Measurements from ENCODE around the gene USO1.
"Not testable (repeated sequence)": the region's sequence is repeated elsewhere in the genome, so short reads cannot be mapped to it uniquely, and the experiment has no call there.

USO1 gene

GRCh38 chr4:75834772-75835154, 110.4 kb downstream of the USO1 start:
- DNase-seq (ENCODE audit: low read depth in 2 of 2, low spot score in 1 of 2) = no peak

GRCh38 chr4:75841641-75842520, 117.5 kb downstream of the USO1 start:
- no peak for DNase-seq (ENCODE audit: low read depth in 2 of 2, low spot score in 1 of 2)

DNA sequence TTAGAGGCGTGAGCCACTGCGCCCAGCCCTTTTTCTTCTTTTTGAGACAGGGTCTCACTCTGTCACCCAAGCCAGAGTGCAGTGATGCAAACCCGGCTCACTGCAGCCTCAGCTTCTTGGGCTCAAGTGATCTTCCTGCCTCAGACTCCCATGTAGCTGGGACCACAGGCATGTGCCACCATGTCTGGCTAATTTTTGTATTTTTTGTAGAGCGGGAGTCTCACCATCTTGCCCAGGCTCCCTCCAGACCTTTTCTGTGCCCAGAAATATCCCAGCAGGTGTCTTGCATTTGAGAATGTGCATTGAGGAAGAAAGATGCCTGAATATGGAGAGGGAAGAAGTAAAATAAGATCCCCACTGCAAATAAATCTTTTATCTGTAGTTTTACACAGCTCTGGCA, 119.2 kb downstream of the USO1 start:
- no peak for DNase-seq (ENCODE audit: low read depth in 2 of 2, low spot score in 1 of 2)

DNA sequence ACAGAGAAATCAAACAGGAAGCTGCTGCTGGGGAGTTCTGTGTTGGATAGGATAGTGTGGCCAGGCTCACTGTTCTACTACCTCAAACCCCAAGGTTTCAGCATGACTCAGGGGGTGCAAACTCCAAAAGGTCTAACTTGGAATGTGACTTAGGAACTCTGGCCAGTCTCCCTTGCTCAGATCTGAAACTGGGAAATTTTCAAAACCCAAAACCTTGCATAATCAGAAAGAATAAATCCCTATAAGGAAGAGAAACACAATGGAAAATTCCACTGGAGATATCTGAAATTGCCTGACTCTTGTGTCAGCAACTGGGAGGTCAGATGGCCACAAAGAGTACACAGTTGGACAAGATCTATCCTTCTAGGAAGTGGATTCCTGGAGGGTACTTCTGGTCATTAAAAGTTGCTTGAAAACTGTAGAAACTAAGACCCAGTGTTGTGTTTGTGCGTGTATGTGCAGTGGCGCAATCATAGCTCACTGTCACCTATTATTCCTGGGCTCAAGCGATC, 119.8 kb downstream of the USO1 start:
- DNase-seq (ENCODE audit: low read depth in 2 of 2, low spot score in 1 of 2) = no peak

DNA sequence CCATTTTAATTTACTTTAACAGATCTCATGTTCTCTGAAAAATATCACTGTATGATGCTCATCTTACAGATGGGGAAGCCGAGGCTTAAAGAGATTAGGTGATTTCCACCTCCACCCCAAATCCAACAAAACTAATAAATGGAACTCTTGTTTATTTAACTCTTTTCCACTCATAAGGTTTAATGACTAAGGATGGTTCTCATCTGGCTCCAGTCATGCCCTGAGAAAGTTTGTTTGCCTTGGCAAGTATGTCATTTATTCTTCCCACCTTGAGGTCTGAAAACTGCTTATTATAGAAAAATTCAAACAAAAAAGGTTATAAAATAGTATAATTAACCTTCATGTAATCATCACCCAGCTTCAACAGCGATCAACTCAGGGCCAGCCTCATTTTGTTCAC, 121.6 kb downstream of the USO1 start:
- DNase-seq (ENCODE audit: low read depth in 2 of 2, low spot score in 1 of 2) = no peak

DNA sequence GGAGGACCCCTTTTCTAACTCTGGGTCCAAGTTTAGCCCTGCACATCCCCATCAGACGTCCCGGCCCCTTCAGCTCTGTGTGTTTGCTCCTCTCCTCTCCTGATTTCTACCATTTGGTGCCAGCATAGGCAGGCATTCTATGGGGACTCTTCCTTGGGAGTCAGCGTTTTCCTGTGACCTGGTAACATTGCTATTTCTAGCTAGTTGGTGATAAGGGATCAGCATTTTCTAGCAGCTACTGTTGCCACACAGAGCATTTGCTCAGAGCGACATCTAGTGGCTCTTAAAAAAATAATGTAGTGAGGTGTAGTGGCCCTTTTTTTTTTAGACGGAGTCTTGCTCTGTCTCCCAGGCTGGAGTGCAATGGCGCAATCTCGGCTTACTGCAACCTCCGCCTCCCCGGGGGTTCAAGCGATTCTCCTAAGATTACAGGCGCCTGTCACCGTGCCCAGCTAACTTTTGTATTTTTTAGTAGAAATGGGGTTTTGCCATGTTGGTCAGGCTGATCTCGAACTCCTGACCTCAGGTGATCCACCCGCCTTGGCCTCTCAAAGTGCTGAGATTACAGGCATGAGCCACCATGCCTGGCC, 123.9 kb downstream of the USO1 start:
- not testable (repeated sequence) for DNase-seq (ENCODE audit: low read depth in 2 of 2, low spot score in 1 of 2)

GRCh38 chr4:75848891-75849290, 124.5 kb downstream of the USO1 start:
- DNase-seq (ENCODE audit: low read depth in 2 of 2, low spot score in 1 of 2) = no peak

- no peak for DNase-seq (ENCODE audit: low read depth in 2 of 2, low spot score in 1 of 2)
Observed at GRCh38 chr4:75849461-75849860, 125.1 kb downstream of the USO1 start.

DNA sequence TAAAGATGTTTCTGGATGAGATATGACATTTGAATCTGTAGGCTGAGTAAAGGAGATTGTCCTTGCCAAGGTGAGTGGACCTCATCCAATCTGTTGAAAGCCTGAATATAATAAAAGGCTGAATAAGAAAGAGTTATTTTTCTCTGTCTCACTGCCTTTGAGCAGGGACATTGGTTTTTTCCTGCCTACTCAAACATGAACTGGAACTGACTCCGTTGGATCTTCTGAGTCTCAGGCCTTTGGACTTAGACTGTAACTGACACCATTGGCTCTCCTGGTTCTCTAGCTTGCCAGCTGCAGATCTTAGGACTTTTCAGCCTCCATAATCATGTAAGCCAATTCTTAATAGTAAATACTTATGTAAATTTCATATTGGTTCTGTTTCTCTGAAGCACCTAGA, 134.3 kb downstream of the USO1 start:
- no peak for DNase-seq (ENCODE audit: low read depth in 2 of 2, low spot score in 1 of 2)

GRCh38 chr4:75860606-75861005, 136.2 kb downstream of the USO1 start:
- no peak for DNase-seq (ENCODE audit: low read depth in 2 of 2, low spot score in 1 of 2)

All from stimulated activated CD8-positive, alpha-beta memory T cell treated with anti-CD3 and anti-CD28 coated beads, Interleukin-4, amount 100 ng/mL, for 4 hours (primary cell).